HepG2 (cell line): ENCODE data around the gene MPZL3. TPM values are rescaled to one million over a fixed set of nuclear protein-coding genes. Genes with fewer than 3 reads are reported as not detected.

Source experiments
- ATAC-seq: fragments of 200-7000 bp; cut with Tn5 transposase; 3 replicates; pipeline ENCODE4 v1.9.1; 2020; ENCODE audit warnings: mild to moderate bottlenecking, moderate library complexity
- BruUV-seq: library from RNA; stranded (reverse); fragments of 400-500 nt; replicated peaks from 2 replicates; lab custom pipeline; 2021; lab: Mats Ljungman, UMichigan
- CTCF ChIA-PET: fragments of 300-600 bp; formaldehyde crosslinking; extraction: SDS; loops from one replicate; lab custom pipeline; 2021; ENCODE audit warnings: low total read pairs, inconsistent platforms, low intra/inter-chr PET ratio; lab: Yijun Ruan, JAX
- POLR2A ChIA-PET: fragments of 350-600 bp; sonication (Branson Sonifier 250); formaldehyde crosslinking; loops from one replicate; lab custom pipeline; 2020; ENCODE audit warnings: antibody characterized with exemption, inconsistent platforms; lab: Yijun Ruan, JAX
- DNase-seq: peaks from one replicate; pipeline ENCODE4 v3.0.0-alpha.2; 2015; ENCODE audit warnings: low spot score
- FAIRE-seq: peaks from 3 replicates; lab custom pipeline; 2011; peaks lifted over from hg19 to GRCh38; lab: Jason Lieb, UNC
- H2AFZ ChIP-seq: one replicate; pipeline ENCODE4 v1.6.1; 2011; ENCODE audit warnings: low read length, inconsistent platforms
- H3K27ac ChIP-seq: fragments of 300-600 bp; 3 replicates; pipeline ENCODE4 v1.8.0; 2011; ENCODE audit warnings: mixed run types, mild to moderate bottlenecking, mixed read lengths, low read length, inconsistent platforms; ENCODE audit not compliant: insufficient read depth; ENCODE audit errors: extremely low read length
- H3K27me3 ChIP-seq, 2 experiments: fragments of 200-600 bp in 1 of 2; 2 replicates in 1 of 2; 3 replicates in 1 of 2; pipeline versions ENCODE4 v1.6.0 to v1.8.0; 2011; ENCODE audit warnings: low read length in 2 of 2, mild to moderate bottlenecking in 2 of 2, moderate library complexity in 2 of 2, inconsistent platforms in 1 of 2; ENCODE audit not compliant: insufficient read depth in 2 of 2, control insufficient read depth in 1 of 2
- H3K36me3 ChIP-seq, 2 experiments: fragments of 200-600 bp in 1 of 2; replicated peaks in 1 of 2; 2 replicates in 1 of 2; 3 replicates in 1 of 2; pipeline versions ENCODE4 v1.5.1 to v1.8.0; 2011; ENCODE audit warnings: low read length in 2 of 2, inconsistent platforms in 1 of 2; ENCODE audit not compliant: insufficient read depth in 2 of 2, control insufficient read depth in 1 of 2
- H3K4me1 ChIP-seq: 2 replicates; pipeline ENCODE4 v1.5.1; 2012; ENCODE audit warnings: low read length, inconsistent platforms; ENCODE audit not compliant: insufficient read depth
- H3K4me2 ChIP-seq: 2 replicates; pipeline ENCODE4 v1.6.0; 2011; ENCODE audit warnings: low read depth, low read length, inconsistent platforms
- H3K4me3 ChIP-seq, 3 experiments: fragments of 200-600 bp in 1 of 3; sonication (generic), shearing (Covaris generic) in 1 of 3; replicated peaks in 1 of 3; 2 replicates each; pipeline ENCODE4 v1.5.1; 2011 to 2016; ENCODE audit warnings: low read length in 3 of 3, inconsistent platforms in 2 of 3, low read depth in 2 of 3, mild to moderate bottlenecking in 2 of 3, control low read depth in 1 of 3, mixed read lengths in 1 of 3; ENCODE audit not compliant: insufficient read depth in 1 of 3
- H3K79me2 ChIP-seq: one replicate; pipeline ENCODE4 v1.6.1; 2011; ENCODE audit warnings: low read length, inconsistent platforms; ENCODE audit not compliant: insufficient read depth
- H3K9ac ChIP-seq: 2 replicates; pipeline ENCODE4 v1.6.0; 2011; ENCODE audit warnings: mild to moderate bottlenecking, low read depth, low read length, inconsistent platforms; ENCODE audit not compliant: insufficient read depth
- H3K9me3 ChIP-seq: 2 replicates; pipeline ENCODE4 v1.5.1; 2012; ENCODE audit warnings: mild to moderate bottlenecking, low read length
- H4K20me1 ChIP-seq: 2 replicates; pipeline ENCODE4 v1.6.0; 2011; ENCODE audit warnings: inconsistent platforms, mild to moderate bottlenecking, low read length, moderate library complexity; ENCODE audit not compliant: insufficient read depth
- ATF5 ChIP-seq: sonication (generic); formaldehyde crosslinking; IDR thresholded peaks from 2 replicates; pipeline ENCODE4 v1.4.0; 2020; ENCODE audit warnings: mild to moderate bottlenecking, low read depth, missing genetic modification reagents
- ELF3 ChIP-seq: IDR thresholded peaks from 2 replicates; pipeline ENCODE4 v1.6.1; 2016; ENCODE audit warnings: missing genetic modification reagents, missing compliant biosample characterization
- FOXK2 ChIP-seq: fragments of 450-650 bp; IDR thresholded peaks from 2 replicates; pipeline ENCODE4 v1.6.1; 2016
- NR2F6 ChIP-seq, 2 experiments: IDR thresholded peaks; 2 replicates each; pipeline ENCODE4 v1.6.1; 2016; ENCODE audit warnings: antibody characterized with exemption in 1 of 2, mild to moderate bottlenecking in 1 of 2
- ZBTB42 ChIP-seq: sonication (generic); formaldehyde crosslinking; IDR thresholded peaks from 2 replicates; pipeline ENCODE4 v1.5.0; 2020; ENCODE audit warnings: mild to moderate bottlenecking, missing genetic modification reagents
- ZFAT ChIP-seq: sonication (generic); formaldehyde crosslinking; conservative IDR thresholded peaks from 2 replicates; pipeline ENCODE4 v1.8.1; 2023; ENCODE audit warnings: missing genetic modification reagents, inconsistent platforms
- ZNF337 ChIP-seq: sonication (generic); formaldehyde crosslinking; IDR thresholded peaks from 2 replicates; pipeline ENCODE4 v1.5.1; 2020; ENCODE audit warnings: missing genetic modification reagents, low read depth, mild to moderate bottlenecking, borderline replicate concordance
- ZNF7 ChIP-seq: IDR thresholded peaks from 2 replicates; pipeline ENCODE4 v1.6.1; 2016; ENCODE audit warnings: missing biosample characterization, missing genetic modification reagents
- ZNF782 ChIP-seq: sonication (generic); formaldehyde crosslinking; IDR thresholded peaks from 2 replicates; pipeline ENCODE4 v1.4.0; 2020; ENCODE audit warnings: missing genetic modification reagents, mild to moderate bottlenecking, borderline replicate concordance
- ZSCAN22 ChIP-seq: sonication (generic); formaldehyde crosslinking; IDR thresholded peaks from 2 replicates; pipeline ENCODE4 v1.4.0; 2020; ENCODE audit warnings: mild to moderate bottlenecking, missing genetic modification reagents
- WGBS: methylation state at CpG from one replicate; pipeline ENCODE4 v1.1.6; 2017; ENCODE audit warnings: low lambda C conversion rate; 5-methylcytosine and 5-hydroxymethylcytosine counted together
- in situ Hi-C: cut with HindIII; loops from 2 replicates; pipeline ENCODE4 v1.10.0; 2017; ENCODE audit warnings: low pct_unique_long_range_greater_than_20kb; ENCODE audit not compliant: extremely low pct_ligation_motif_present
- intact Hi-C: fragments of 100-400 bp; cut with micrococcal nuclease; formaldehyde crosslinking; loops from one replicate; pipeline ENCODE4 v1.10.0; 2022; ENCODE audit not compliant: unreplicated experiment
- polyA plus RNA-seq, 8 experiments: library from polyadenylated mRNA; depleted of rRNA in 3 of 8; stranded (reverse) in 7 of 8; unstranded in 1 of 8; fragments of >200 nt; fragmentation: Illumina TruSeq in 4 of 8; extraction: Trizol in 4 of 8; gene quantifications; 2 replicates each; pipeline versions ENCODE4 v1.2.1 to v1.2.3, GENCODE V29; 2011 to 2016; ENCODE audit warnings: low read depth in 4 of 8, missing spikeins in 1 of 8, mixed read lengths in 1 of 8; ENCODE audit not compliant: insufficient read depth in 1 of 8
- total RNA-seq, 5 experiments: library from RNA; depleted of rRNA; stranded (reverse); fragments of >200 nt; fragmentation: Illumina TruSeq; extraction: Trizol; gene quantifications; 2 replicates each; pipeline ENCODE4 v1.2.3, GENCODE V29; 2016; ENCODE audit warnings: low read depth in 1 of 5

Gene MPZL3
- total and polyA plus RNA-seq, 2 of the 13 experiments (the other 11 are each of a cell fraction or from before 2014, with no cell fraction given) = 5.3 to 9.3 TPM

DNA sequence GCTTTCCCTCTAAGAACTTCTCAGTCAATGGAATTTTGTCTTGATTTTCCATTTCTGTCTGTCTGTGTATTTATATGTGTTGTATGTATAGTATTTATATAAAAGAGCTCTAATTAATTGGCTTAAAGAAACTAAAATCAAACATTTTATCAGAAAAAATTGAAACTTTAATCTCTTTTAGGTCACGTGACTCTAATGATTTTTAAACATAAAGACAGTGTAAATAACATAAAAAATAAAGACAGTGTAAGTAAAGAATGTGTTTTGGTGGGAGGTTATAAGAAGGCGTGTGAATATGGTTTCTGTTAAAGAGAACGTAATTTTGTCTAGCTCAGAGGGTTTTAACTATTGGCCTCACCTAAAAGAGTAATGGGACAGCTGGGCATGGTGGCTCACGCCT is 29.7 kb downstream of the MPZL3 start (continued):
- no peak for TF ChIP-seq ZSCAN22
- TF ChIP-seq ATF5 (CRISPR knock-in tag) = no peak
- TF ChIP-seq, all 625 proteins: peak for 0

- no peaks in the 10 kb centered on the region for H4K20me1 ChIP-seq
- no peak overlapping the region for H3K4me3 ChIP-seq
- CTCF ChIA-PET = no interaction called here
- no peak for ATAC-seq
- H3K27ac ChIP-seq = no peak overlapping the region
- TF ChIP-seq FOXK2 = no peak
- TF ChIP-seq ZNF7 (CRISPR knock-in tag) = no peak
- no peak for TF ChIP-seq NR2F6 (IDR thresholded peaks at IDR 0.05)
- no peak for TF ChIP-seq NR2F6 (CRISPR knock-in tag; IDR thresholded peaks at IDR 0.05)
- no peak for TF ChIP-seq ZNF782 (CRISPR knock-in tag)
- no peak for TF ChIP-seq ZBTB42 (CRISPR knock-in tag)
- TF ChIP-seq ELF3 (CRISPR knock-in tag) = no peak
- TF ChIP-seq ZFAT (CRISPR knock-in tag) = no peak
- no peak for TF ChIP-seq ZNF337 (CRISPR knock-in tag)
- H3K9ac ChIP-seq = no peak overlapping the region
- WGBS = no CpG with 5 or more reads among the region's 5 CpGs
- H2AFZ ChIP-seq = no peak overlapping the region
- DNase-seq = no peak
- no peaks in the 10 kb centered on the region for H3K9me3 ChIP-seq
- BruUV-seq = no TSS peak
- no peaks in the 10 kb centered on the region for H3K36me3 ChIP-seq
- peaks cover 27% of the 10 kb centered on the region for H3K4me1 ChIP-seq
- in situ Hi-C loops (no loop called here), intact Hi-C loops (no loop called here)
- no peaks in the 10 kb centered on the region for H3K27me3 ChIP-seq
- FAIRE-seq = no peak
- no peaks in the 10 kb centered on the region for H3K79me2 ChIP-seq
- POLR2A ChIA-PET = interaction anchor here (1.5 kb wide), 1 partner anchor 23 kb away, joined by 3 read pairs; no protein-coding TSS in a partner anchor
- H3K4me2 ChIP-seq = no peak overlapping the region
Measured at GRCh38 chr11:118221419-118221818, 30.7 kb downstream of the MPZL3 start.
